GM12878 (cell line): ENCODE data around the gene ATP1B2. TPM values are rescaled to one million over a fixed set of nuclear protein-coding genes. Genes with fewer than 3 reads are reported as not detected.

Source experiments
- ATAC-seq: fragments of 200-7000 bp; cut with Tn5 transposase; 3 replicates; pipeline ENCODE4 v1.9.1; 2020; ENCODE audit warnings: mild to moderate bottlenecking, moderate library complexity
- BruUV-seq: library from RNA; stranded (reverse); fragments of 400-500 nt; replicated peaks from 2 replicates; lab custom pipeline; 2021; lab: Mats Ljungman, UMichigan
- CTCF ChIA-PET: fragments of 300-600 bp; sonication (Branson Sonifier 250); formaldehyde crosslinking; extraction: SDS; loops from one replicate; lab custom pipeline; 2021; ENCODE audit warnings: inconsistent platforms; lab: Yijun Ruan, JAX
- POLR2A ChIA-PET: fragments of 350-600 bp; formaldehyde crosslinking; extraction: SDS; loops from one replicate; lab custom pipeline; 2021; ENCODE audit warnings: inconsistent platforms; lab: Charles Lee
- RAD21 ChIA-PET: fragments of 300-600 bp; sonication (Branson Sonifier 250); formaldehyde crosslinking; loops from one replicate; lab custom pipeline; 2023; ENCODE audit warnings: antibody characterized with exemption; ENCODE audit not compliant: unreplicated experiment; lab: Charles Lee
- SMC1A ChIA-PET: fragments of 300-600 bp; sonication (Branson Sonifier 250); formaldehyde crosslinking; loops from one replicate; lab custom pipeline; 2023; ENCODE audit not compliant: unreplicated experiment, uncharacterized antibody; lab: Charles Lee
- DNase-seq: peaks from one replicate; pipeline ENCODE4 v3.0.0-alpha.2; 2011; ENCODE audit warnings: low read depth, low spot score
- FAIRE-seq: peaks from 3 replicates; lab custom pipeline; 2011; peaks lifted over from hg19 to GRCh38; lab: Jason Lieb, UNC
- H2AFZ ChIP-seq: 2 replicates; pipeline ENCODE4 v1.6.0; 2011; ENCODE audit warnings: low read depth, low read length, control low read depth; ENCODE audit not compliant: control insufficient read depth
- H3K27ac ChIP-seq: 2 replicates; pipeline ENCODE4 v1.5.1; 2011; ENCODE audit warnings: control low read depth; ENCODE audit not compliant: control insufficient read depth, insufficient read depth
- H3K27me3 ChIP-seq, 2 experiments: replicated peaks in 1 of 2; 2 replicates each; pipeline versions ENCODE4 v1.6.0 to v1.6.1; 2011; ENCODE audit warnings: low read length in 1 of 2; ENCODE audit not compliant: control insufficient read depth in 2 of 2, insufficient read depth in 2 of 2
- H3K36me3 ChIP-seq, 2 experiments: 2 replicates each; pipeline ENCODE4 v1.5.1; 2011; ENCODE audit warnings: low read length in 1 of 2; ENCODE audit not compliant: control insufficient read depth in 2 of 2, insufficient read depth in 2 of 2
- H3K4me1 ChIP-seq: 2 replicates; pipeline ENCODE4 v1.6.1; 2011; ENCODE audit warnings: mild to moderate bottlenecking, low read length, moderate library complexity, mixed read lengths; ENCODE audit not compliant: control insufficient read depth, insufficient read depth
- H3K4me2 ChIP-seq: 2 replicates; pipeline ENCODE4 v1.6.0; 2011; ENCODE audit warnings: control low read depth; ENCODE audit not compliant: control insufficient read depth, insufficient read depth
- H3K4me3 ChIP-seq: fragments of 200-600 bp; sonication (generic); 2 replicates; pipeline ENCODE4 v1.5.1; 2016
- H3K79me2 ChIP-seq: 2 replicates; pipeline ENCODE4 v1.6.0; 2011; ENCODE audit warnings: low read length; ENCODE audit not compliant: control insufficient read depth, insufficient read depth
- H3K9ac ChIP-seq: 2 replicates; pipeline ENCODE4 v1.8.0; 2011; ENCODE audit warnings: low read length, control low read depth, mixed read lengths; ENCODE audit not compliant: control insufficient read depth, insufficient read depth
- H3K9me3 ChIP-seq: replicated peaks from 3 replicates; pipeline ENCODE4 v1.5.1; 2011; ENCODE audit warnings: mild to moderate bottlenecking, low read length; ENCODE audit not compliant: control insufficient read depth, insufficient read depth
- H4K20me1 ChIP-seq: 2 replicates; pipeline ENCODE4 v1.6.0; 2011; ENCODE audit not compliant: control insufficient read depth, insufficient read depth
- MXI1 ChIP-seq: fragments of 150-350 bp; IDR thresholded peaks from 2 replicates; pipeline ENCODE4 v1.6.1; 2011; ENCODE audit warnings: low read depth, mild to moderate bottlenecking, inconsistent platforms, low read length, improper control_type of control experiment
- NRF1 ChIP-seq: conservative IDR thresholded peaks from 2 replicates; pipeline ENCODE4 v1.6.1; 2011; ENCODE audit warnings: mild to moderate bottlenecking, low read depth, low read length, improper control_type of control experiment
- POLR2AphosphoS5 ChIP-seq: IDR thresholded peaks from 2 replicates; pipeline ENCODE4 v1.6.1; 2011; ENCODE audit warnings: mild to moderate bottlenecking, low read length, inconsistent platforms
- RB1 ChIP-seq: fragments of 450-650 bp; formaldehyde crosslinking; IDR thresholded peaks from 2 replicates; pipeline ENCODE4 v1.6.1; 2017; ENCODE audit warnings: mild to moderate bottlenecking, borderline replicate concordance
- RUNX3 ChIP-seq: IDR thresholded peaks from 2 replicates; pipeline ENCODE4 v1.6.1; 2012; ENCODE audit warnings: low read length, inconsistent platforms
- TCF7 ChIP-seq: IDR thresholded peaks from 2 replicates; pipeline ENCODE4 v1.6.1; 2014; ENCODE audit warnings: antibody characterized with exemption, borderline replicate concordance
- YY1 ChIP-seq: IDR thresholded peaks from 2 replicates; pipeline ENCODE4 v1.6.1; 2011; ENCODE audit warnings: low read depth, mild to moderate bottlenecking, low read length
- ZNF24 ChIP-seq: fragments of 450-650 bp; IDR thresholded peaks from 2 replicates; pipeline ENCODE4 v1.6.1; 2017; ENCODE audit warnings: antibody characterized with exemption, mild to moderate bottlenecking
- ZNF384 ChIP-seq: IDR thresholded peaks from 2 replicates; pipeline ENCODE4 v1.6.1; 2012; ENCODE audit warnings: low read depth, mild to moderate bottlenecking, low read length, improper control_type of control experiment, borderline replicate concordance
- WGBS: methylation state at CpG from one replicate; pipeline ENCODE4 v1.1.6; 2016; ENCODE audit warnings: low lambda C conversion rate; ENCODE audit not compliant: insufficient replicate concordance, insufficient coverage; ENCODE audit errors: missing lambda C conversion rate; 5-methylcytosine and 5-hydroxymethylcytosine counted together
- in situ Hi-C: fragments of 300-500 bp; cut with MboI; formaldehyde crosslinking; loops from 9 replicates; pipeline ENCODE4 v1.14.3; 2018; ENCODE audit warnings: mixed read lengths
- intact Hi-C: fragments of 100-400 bp; cut with micrococcal nuclease; formaldehyde crosslinking; loops from one replicate; pipeline ENCODE4 v1.14.2; 2022; ENCODE audit not compliant: unreplicated experiment
- polyA plus RNA-seq, 11 experiments: library from polyadenylated mRNA; depleted of rRNA in 4 of 11; unstranded in 6 of 11; stranded (reverse) in 5 of 11; fragments of >200 nt; fragmentation: Nextera tagmentation in 4 of 11; fragmentation: Illumina TruSeq in 1 of 11; extraction: Ambion mirVana in 4 of 11; extraction: Trizol in 1 of 11; gene quantifications; 1 replicate in 1 of 11; 2 replicates in 10 of 11; pipeline versions ENCODE4 v1.2.1 to v1.2.3, GENCODE V29; 2011 to 2016; ENCODE audit warnings: inconsistent platforms in 2 of 11, missing spikeins in 2 of 11, low read depth in 1 of 11
- total RNA-seq, 4 experiments: library from RNA; depleted of rRNA in 3 of 4; stranded (reverse); fragments of >200 nt in 3 of 4; fragmentation: Illumina TruSeq in 1 of 4; extraction: Trizol in 1 of 4; gene quantifications; 2 replicates each; pipeline versions ENCODE4 v1.2.1 to v1.2.3, GENCODE V29; 2013 to 2021
- TF ChIP-seq, protein P1 (sequence below): IDR thresholded peaks from 2 replicates; pipeline ENCODE4 v1.6.1; 2011; ENCODE audit warnings: low read depth, mild to moderate bottlenecking, low read length, moderate library complexity, borderline replicate concordance; ENCODE audit errors: extremely low read depth
- TF ChIP-seq, protein P2 (sequence below): fragments of 450-650 bp; IDR thresholded peaks from 2 replicates; pipeline ENCODE4 v1.6.1; 2016; ENCODE audit warnings: mild to moderate bottlenecking
- TF ChIP-seq, protein P3 (sequence below): fragments of 450-650 bp; IDR thresholded peaks from 2 replicates; pipeline ENCODE4 v1.6.1; 2017; ENCODE audit warnings: mild to moderate bottlenecking, moderate library complexity
- TF ChIP-seq, protein P4 (sequence below): IDR thresholded peaks from 2 replicates; pipeline ENCODE4 v1.6.1; 2012; ENCODE audit warnings: low read length, inconsistent platforms

Gene ATP1B2
- total and polyA plus RNA-seq, 10 of the 15 experiments (the other 5 are each of a cell fraction or from before 2014, with no cell fraction given) = 0.03 to 0.29 (median 0.15) TPM; not detected in 3

DNA sequence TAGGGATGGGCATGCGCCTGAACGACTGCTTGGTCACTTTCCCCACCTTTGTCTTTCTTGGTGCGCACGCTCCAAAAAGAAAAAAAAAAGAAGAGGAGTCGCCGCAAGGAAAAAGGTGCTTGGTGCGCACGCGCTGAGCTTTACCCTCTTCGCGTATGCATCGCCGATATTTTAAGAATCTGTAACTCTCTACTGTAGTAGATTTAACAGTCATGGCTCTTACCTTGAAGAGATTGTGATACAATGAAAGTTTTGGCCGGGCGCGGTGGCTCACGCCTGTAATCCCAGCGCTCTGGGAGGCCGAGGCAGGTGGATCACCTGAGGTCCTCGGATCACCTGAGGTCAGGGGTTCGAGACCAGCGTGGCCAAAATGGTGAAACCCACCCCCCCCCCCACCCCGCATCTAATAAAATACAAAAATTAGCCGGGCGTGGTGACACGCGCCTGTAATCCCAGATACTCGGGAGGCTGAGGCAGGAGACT, 35.4 kb upstream of the ATP1B2 start:
- intact Hi-C loops = loop anchor here (5.0 kb wide), 1 partner anchor 33 kb away; the partner anchor contains the start of gene MPDU1
- POLR2A ChIA-PET = interaction anchor here (0.6 to 3.6 kb wide), 13 partner anchors 12 to 279 kb away, joined by 3 to 35 read pairs (median 3); partner anchors contain the start of genes ACAP1, ATP1B2, CD68 and MPDU1
- RAD21 ChIA-PET = interaction anchor here (1.2 to 2.4 kb wide), 5 partner anchors 12 to 179 kb away, joined by 3 to 21 read pairs (median 9); partner anchors contain the start of genes CD68, MPDU1, SAT2 and TMEM102
- TF ChIP-seq RUNX3 (0 out of 2 replicates have a peak, but pooled peaks have one; percentile 4), TCF7 (no peak), YY1 (peak; percentile 14; the same call in 1 of the 2 replicates), MXI1 (no peak), ZNF384 (peak; percentile 99), RB1 (peak; percentile 19; the same call in 1 of the 2 replicates), POLR2AphosphoS5 (peak; percentile 37; the same call in 1 of the 2 replicates), ZNF24 (no peak), NRF1 (peak; percentile 79)
- TF ChIP-seq, protein P1, sequence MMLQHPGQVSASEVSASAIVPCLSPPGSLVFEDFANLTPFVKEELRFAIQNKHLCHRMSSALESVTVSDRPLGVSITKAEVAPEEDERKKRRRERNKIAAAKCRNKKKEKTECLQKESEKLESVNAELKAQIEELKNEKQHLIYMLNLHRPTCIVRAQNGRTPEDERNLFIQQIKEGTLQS = no peak
- TF ChIP-seq, protein P2, sequence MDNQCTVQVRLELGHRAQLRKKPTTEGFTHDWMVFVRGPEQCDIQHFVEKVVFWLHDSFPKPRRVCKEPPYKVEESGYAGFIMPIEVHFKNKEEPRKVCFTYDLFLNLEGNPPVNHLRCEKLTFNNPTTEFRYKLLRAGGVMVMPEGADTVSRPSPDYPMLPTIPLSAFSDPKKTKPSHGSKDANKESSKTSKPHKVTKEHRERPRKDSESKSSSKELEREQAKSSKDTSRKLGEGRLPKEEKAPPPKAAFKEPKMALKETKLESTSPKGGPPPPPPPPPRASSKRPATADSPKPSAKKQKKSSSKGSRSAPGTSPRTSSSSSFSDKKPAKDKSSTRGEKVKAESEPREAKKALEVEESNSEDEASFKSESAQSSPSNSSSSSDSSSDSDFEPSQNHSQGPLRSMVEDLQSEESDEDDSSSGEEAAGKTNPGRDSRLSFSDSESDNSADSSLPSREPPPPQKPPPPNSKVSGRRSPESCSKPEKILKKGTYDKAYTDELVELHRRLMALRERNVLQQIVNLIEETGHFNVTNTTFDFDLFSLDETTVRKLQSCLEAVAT = no peak
- TF ChIP-seq, protein P3, sequence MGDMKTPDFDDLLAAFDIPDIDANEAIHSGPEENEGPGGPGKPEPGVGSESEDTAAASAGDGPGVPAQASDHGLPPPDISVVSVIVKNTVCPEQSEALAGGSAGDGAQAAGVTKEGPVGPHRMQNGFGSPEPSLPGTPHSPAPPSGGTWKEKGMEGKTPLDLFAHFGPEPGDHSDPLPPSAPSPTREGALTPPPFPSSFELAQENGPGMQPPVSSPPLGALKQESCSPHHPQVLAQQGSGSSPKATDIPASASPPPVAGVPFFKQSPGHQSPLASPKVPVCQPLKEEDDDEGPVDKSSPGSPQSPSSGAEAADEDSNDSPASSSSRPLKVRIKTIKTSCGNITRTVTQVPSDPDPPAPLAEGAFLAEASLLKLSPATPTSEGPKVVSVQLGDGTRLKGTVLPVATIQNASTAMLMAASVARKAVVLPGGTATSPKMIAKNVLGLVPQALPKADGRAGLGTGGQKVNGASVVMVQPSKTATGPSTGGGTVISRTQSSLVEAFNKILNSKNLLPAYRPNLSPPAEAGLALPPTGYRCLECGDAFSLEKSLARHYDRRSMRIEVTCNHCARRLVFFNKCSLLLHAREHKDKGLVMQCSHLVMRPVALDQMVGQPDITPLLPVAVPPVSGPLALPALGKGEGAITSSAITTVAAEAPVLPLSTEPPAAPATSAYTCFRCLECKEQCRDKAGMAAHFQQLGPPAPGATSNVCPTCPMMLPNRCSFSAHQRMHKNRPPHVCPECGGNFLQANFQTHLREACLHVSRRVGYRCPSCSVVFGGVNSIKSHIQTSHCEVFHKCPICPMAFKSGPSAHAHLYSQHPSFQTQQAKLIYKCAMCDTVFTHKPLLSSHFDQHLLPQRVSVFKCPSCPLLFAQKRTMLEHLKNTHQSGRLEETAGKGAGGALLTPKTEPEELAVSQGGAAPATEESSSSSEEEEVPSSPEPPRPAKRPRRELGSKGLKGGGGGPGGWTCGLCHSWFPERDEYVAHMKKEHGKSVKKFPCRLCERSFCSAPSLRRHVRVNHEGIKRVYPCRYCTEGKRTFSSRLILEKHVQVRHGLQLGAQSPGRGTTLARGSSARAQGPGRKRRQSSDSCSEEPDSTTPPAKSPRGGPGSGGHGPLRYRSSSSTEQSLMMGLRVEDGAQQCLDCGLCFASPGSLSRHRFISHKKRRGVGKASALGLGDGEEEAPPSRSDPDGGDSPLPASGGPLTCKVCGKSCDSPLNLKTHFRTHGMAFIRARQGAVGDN = no peak
- TF ChIP-seq, protein P4, sequence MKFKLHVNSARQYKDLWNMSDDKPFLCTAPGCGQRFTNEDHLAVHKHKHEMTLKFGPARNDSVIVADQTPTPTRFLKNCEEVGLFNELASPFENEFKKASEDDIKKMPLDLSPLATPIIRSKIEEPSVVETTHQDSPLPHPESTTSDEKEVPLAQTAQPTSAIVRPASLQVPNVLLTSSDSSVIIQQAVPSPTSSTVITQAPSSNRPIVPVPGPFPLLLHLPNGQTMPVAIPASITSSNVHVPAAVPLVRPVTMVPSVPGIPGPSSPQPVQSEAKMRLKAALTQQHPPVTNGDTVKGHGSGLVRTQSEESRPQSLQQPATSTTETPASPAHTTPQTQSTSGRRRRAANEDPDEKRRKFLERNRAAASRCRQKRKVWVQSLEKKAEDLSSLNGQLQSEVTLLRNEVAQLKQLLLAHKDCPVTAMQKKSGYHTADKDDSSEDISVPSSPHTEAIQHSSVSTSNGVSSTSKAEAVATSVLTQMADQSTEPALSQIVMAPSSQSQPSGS = no peak

More for the DNA sequence above, 35.4 kb upstream of the ATP1B2 start:
- BruUV-seq = no TSS peak
- in situ Hi-C loops = no loop called here
- ChIA-PET SMC1A (interaction anchor here (1.0 kb wide), 1 partner anchor 12 kb away, joined by 5 read pairs; the partner anchor contains the start of gene SAT2), CTCF (interaction anchor here (0.6 to 2.8 kb wide), 14 partner anchors 8 to 375 kb away, joined by 3 to 22 read pairs (median 4); partner anchors contain the start of genes SAT2, TP53 and WRAP53)
- FAIRE-seq = no peak
- Histone ChIP-seq H3K4me3 (peak overlapping the region; percentile 61; the same call in 1 of the 2 replicates), H3K79me2 (peaks cover 29% of the 10 kb centered on the region), H3K4me1 (peaks cover 4% of the 10 kb centered on the region; the same call in 1 of the 2 replicates), H4K20me1 (no peaks in the 10 kb centered on the region; the same call in 1 of the 2 replicates), H3K27ac (peak overlapping the region; percentile 16), H3K9me3 (no peaks in the 10 kb centered on the region), H3K4me2 (peak overlapping the region; percentile 28), H3K27me3 (no peaks in the 10 kb centered on the region), H3K36me3 (peaks cover 0 to 1% of the 10 kb centered on the region in 2 experiments; a peak in 1 of 4 replicates), H3K9ac (peak overlapping the region; percentile 6; the same call in 1 of the 2 replicates), H2AFZ (peak overlapping the region; percentile 25)
- no peak for DNase-seq
- WGBS = 5% methylated on average over 27 of the region's 28 CpGs
- no peak for ATAC-seq
